KOPT-K1 (cell line): ENCODE results near the gene RFX6.

ENCODE experiments used
- H3K27ac ChIP-seq: fragments of 200-600 bp; sonication (generic); 2 replicates; pipeline ENCODE4 v1.5.1; 2016; ENCODE audit warnings: antibody characterized with exemption, mild to moderate bottlenecking, low read depth, low read length; ENCODE audit not compliant: poor library complexity, severe bottlenecking
- H3K36me3 ChIP-seq: fragments of 200-600 bp; sonication (generic); 2 replicates; pipeline ENCODE4 v1.5.1; 2017; ENCODE audit warnings: antibody characterized with exemption, mild to moderate bottlenecking, low read length, moderate library complexity; ENCODE audit not compliant: insufficient read depth
- H3K9me3 ChIP-seq: fragments of 200-600 bp; sonication (generic); 2 replicates; pipeline ENCODE4 v1.5.1; 2017; ENCODE audit warnings: antibody characterized with exemption, low read length, mild to moderate bottlenecking; ENCODE audit not compliant: insufficient read depth, poor library complexity, severe bottlenecking

RFX6 gene

DNA sequence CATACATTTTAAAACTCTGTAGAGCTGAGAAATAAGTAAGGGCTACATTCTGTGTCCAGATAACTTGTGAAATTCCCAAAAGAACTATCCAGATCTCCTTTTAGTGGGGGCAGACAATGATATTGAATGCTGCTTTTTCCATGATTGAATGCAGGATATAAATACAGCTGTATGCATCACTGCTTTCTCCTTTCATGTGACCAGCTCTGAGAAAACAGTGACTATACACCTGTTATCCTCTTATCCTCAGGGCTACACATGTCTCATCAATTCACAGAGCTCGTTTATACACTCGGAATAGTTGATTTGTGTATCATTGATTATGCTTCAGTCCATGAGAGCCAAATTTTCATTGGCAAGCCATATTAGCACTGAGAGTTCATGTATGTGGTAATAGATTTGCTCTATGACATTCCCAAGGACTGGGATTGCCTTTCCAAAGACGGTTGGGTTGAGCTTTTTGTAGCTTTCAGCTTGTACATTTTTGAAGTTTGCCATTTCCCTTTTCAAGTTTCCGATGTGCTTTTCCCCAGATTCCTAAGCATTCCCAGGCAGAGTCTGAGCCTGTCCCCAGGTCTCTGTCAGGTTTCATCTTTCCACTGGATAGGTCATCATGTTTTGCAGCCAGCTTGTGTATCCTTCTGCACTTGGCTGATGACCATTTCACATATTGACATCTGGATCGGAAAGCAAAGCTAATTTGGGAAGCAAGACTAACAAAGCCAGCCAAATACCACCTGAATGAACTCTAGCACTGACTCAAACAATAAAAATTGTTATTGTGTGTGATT lies 97.7 kb downstream of the RFX6 start:
- Histone ChIP-seq H3K27ac (no peak overlapping the region), H3K9me3 (no peaks in the 10 kb centered on the region), H3K36me3 (no peaks in the 10 kb centered on the region)

DNA sequence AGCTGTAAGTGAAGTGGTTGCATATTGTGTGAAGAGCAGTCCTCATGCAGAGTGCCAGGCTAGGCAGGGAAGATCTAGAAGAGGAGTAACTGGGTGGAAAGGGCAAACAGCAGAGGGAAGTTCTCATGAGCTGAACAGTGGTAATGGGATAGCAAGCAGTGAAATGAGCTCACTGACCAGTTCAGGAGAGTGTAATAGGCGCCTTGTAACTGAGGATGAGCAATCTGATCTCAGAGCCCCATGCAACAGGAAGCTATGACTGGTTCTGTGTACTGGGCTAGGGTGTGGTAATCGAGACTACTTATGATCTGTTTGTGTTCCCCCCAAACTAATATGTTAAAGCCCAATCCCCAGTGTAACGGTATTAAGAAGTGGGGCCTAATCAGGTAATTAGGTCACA lies 98.6 kb downstream of the RFX6 start:
- Histone ChIP-seq H3K9me3 (no peaks in the 10 kb centered on the region), H3K27ac (no peak overlapping the region), H3K36me3 (no peaks in the 10 kb centered on the region)

DNA sequence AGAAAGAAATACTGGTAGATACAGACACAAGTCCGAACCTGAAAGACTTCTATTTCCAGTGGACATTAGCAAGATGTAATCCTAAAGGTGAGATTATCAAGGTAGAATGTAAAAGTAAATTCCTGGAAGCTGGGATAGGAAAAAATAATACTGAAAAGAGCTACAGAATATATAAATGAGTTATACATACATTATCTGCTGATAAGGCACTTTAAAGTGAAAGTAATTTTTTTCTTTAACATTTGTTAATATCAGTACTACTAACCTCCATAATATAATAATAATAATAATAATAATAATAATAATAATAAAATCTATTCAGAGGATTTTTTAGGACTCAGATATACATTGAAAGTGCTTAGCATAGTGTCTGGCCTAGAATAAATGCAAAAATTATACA lies 102.5 kb downstream of the RFX6 start:
- Histone ChIP-seq H3K9me3 (peaks cover 5% of the 10 kb centered on the region), H3K36me3 (no peaks in the 10 kb centered on the region), H3K27ac (no peak overlapping the region)
